GM12873 (cell line): ENCODE results near the gene GSTA4.

ENCODE experiments used
- CTCF ChIP-seq: IDR thresholded peaks from 2 replicates; pipeline ENCODE4 v1.5.1; 2012; ENCODE audit warnings: low read depth, mild to moderate bottlenecking, moderate library complexity, low read length, control low read depth; ENCODE audit not compliant: insufficient read depth; ENCODE audit errors: missing control alignments

GSTA4 gene

GRCh38 chr6:52958546-52959255, 36.4 kb downstream of the GSTA4 start:
- no peak for TF ChIP-seq CTCF

GRCh38 chr6:52955871-52956270, 39.2 kb downstream of the GSTA4 start:
- no peak for TF ChIP-seq CTCF

- no peak for TF ChIP-seq CTCF
Observed at GRCh38 chr6:52953911-52954839, 40.9 kb downstream of the GSTA4 start.

- no peak for TF ChIP-seq CTCF
Observed at GRCh38 chr6:52946306-52946705, 48.8 kb downstream of the GSTA4 start.

GRCh38 chr6:52942221-52942620, 52.9 kb downstream of the GSTA4 start:
- TF ChIP-seq CTCF: no peak

- no peak for TF ChIP-seq CTCF
Observed at GRCh38 chr6:52937908-52938307, 57.2 kb downstream of the GSTA4 start.

- TF ChIP-seq CTCF: no peak
Observed at GRCh38 chr6:52933778-52934177, 61.3 kb downstream of the GSTA4 start.
